Measurements from ENCODE around the gene NFX1. TPM values are rescaled to one million over a fixed set of nuclear protein-coding genes. Genes with fewer than 3 reads are reported as not detected.
A peak's percentile ranks its signal among the peaks of the same experiment; 100 is the strongest.

Gene NFX1
- total and polyA plus RNA-seq, 9 of the 15 experiments (the other 6 are each of a cell fraction or from before 2014, with no cell fraction given), result 8.8 to 38.9 (median 26.8) TPM

DNA sequence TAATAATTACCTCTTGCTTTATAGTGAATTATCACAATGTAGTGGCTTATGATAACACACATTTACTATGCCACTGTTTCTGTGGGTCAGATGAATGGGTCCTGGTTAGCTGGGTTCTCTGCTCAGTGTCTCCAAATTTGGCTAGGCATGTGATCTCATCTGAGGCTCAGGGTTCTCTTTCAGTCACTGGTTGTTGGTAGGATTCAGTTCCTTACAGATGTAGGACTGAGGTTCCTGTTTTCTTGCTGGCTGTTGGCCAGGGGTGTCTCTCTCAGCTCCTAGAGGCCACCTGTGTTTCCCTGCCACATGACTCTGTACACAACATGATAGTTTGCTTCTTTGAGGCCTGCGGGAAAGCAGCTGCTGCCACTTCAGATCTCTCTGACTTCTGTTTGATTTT lies 7.1 kb downstream of the NFX1 start (continued):
- TF ChIP-seq POU5F1 (IDR thresholded peaks at IDR 0.05; ENCODE audit: borderline replicate concordance, low read depth, low read length, partially characterized antibody) (no peak), NFIC (IDR thresholded peaks at IDR 0.05) (peak; percentile 81), GATAD2B (IDR thresholded peaks at IDR 0.05; ENCODE audit: borderline replicate concordance) (no peak), ZNF12 (CRISPR knock-in tag; IDR thresholded peaks at IDR 0.05) (no peak), KHSRP (IDR thresholded peaks at IDR 0.05) (no peak), ZNF589 (CRISPR knock-in tag; IDR thresholded peaks at IDR 0.05; ENCODE audit: low read depth) (no peak), HNRNPUL1 (IDR thresholded peaks at IDR 0.05; ENCODE audit: low read length) (no peak), ZNF324 (CRISPR knock-in tag; IDR thresholded peaks at IDR 0.05) (no peak), TEAD4 (IDR thresholded peaks at IDR 0.05; ENCODE audit: low read length) (no peak), TEAD4 (CRISPR knock-in tag; IDR thresholded peaks at IDR 0.05; ENCODE audit: borderline replicate concordance) (no peak), POLR2AphosphoS5 (IDR thresholded peaks at IDR 0.05; ENCODE audit: control insufficient read depth, insufficient read depth, low read depth, low read length) (no peak), ZNF41 (CRISPR knock-in tag; conservative IDR thresholded peaks at IDR 0.05) (no peak), SPI1 (IDR thresholded peaks at IDR 0.05; ENCODE audit: borderline replicate concordance, low read depth, low read length) (peak; percentile 80), KAT7 (CRISPR knock-in tag; IDR thresholded peaks at IDR 0.05; ENCODE audit: borderline replicate concordance) (no peak), ATF7 (IDR thresholded peaks at IDR 0.05) (0 out of 2 replicates have a peak, but pooled peaks have one; percentile 10), FOXK2 (conservative IDR thresholded peaks at IDR 0.05 in 1 of 2, IDR thresholded peaks at IDR 0.05 in 1 of 2; ENCODE audit: low read depth in 2 of 2) (peak; percentile 70 to 82; a peak in 2 of 4 replicates)
- TF ChIP-seq, protein P1, sequence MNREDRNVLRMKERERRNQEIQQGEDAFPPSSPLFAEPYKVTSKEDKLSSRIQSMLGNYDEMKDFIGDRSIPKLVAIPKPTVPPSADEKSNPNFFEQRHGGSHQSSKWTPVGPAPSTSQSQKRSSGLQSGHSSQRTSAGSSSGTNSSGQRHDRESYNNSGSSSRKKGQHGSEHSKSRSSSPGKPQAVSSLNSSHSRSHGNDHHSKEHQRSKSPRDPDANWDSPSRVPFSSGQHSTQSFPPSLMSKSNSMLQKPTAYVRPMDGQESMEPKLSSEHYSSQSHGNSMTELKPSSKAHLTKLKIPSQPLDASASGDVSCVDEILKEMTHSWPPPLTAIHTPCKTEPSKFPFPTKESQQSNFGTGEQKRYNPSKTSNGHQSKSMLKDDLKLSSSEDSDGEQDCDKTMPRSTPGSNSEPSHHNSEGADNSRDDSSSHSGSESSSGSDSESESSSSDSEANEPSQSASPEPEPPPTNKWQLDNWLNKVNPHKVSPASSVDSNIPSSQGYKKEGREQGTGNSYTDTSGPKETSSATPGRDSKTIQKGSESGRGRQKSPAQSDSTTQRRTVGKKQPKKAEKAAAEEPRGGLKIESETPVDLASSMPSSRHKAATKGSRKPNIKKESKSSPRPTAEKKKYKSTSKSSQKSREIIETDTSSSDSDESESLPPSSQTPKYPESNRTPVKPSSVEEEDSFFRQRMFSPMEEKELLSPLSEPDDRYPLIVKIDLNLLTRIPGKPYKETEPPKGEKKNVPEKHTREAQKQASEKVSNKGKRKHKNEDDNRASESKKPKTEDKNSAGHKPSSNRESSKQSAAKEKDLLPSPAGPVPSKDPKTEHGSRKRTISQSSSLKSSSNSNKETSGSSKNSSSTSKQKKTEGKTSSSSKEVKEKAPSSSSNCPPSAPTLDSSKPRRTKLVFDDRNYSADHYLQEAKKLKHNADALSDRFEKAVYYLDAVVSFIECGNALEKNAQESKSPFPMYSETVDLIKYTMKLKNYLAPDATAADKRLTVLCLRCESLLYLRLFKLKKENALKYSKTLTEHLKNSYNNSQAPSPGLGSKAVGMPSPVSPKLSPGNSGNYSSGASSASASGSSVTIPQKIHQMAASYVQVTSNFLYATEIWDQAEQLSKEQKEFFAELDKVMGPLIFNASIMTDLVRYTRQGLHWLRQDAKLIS (CRISPR knock-in tag; IDR thresholded peaks at IDR 0.05), result no peak
- TF ChIP-seq, protein P2, sequence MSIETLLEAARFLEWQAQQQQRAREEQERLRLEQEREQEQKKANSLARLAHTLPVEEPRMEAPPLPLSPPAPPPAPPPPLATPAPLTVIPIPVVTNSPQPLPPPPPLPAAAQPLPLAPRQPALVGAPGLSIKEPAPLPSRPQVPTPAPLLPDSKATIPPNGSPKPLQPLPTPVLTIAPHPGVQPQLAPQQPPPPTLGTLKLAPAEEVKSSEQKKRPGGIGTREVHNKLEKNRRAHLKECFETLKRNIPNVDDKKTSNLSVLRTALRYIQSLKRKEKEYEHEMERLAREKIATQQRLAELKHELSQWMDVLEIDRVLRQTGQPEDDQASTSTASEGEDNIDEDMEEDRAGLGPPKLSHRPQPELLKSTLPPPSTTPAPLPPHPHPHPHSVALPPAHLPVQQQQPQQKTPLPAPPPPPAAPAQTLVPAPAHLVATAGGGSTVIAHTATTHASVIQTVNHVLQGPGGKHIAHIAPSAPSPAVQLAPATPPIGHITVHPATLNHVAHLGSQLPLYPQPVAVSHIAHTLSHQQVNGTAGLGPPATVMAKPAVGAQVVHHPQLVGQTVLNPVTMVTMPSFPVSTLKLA (conservative IDR thresholded peaks at IDR 0.05), result peak in 1 of 2 experiments; percentile 46; a peak in 1 of 4 replicates
- TF ChIP-seq, protein P3, sequence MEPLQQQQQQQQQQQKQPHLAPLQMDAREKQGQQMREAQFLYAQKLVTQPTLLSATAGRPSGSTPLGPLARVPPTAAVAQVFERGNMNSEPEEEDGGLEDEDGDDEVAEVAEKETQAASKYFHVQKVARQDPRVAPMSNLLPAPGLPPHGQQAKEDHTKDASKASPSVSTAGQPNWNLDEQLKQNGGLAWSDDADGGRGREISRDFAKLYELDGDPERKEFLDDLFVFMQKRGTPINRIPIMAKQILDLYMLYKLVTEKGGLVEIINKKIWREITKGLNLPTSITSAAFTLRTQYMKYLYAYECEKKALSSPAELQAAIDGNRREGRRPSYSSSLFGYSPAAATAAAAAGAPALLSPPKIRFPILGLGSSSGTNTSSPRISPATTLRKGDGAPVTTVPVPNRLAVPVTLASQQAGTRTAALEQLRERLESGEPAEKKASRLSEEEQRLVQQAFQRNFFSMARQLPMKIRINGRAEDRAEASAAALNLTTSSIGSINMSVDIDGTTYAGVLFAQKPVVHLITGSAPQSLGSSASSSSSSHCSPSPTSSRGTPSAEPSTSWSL (CRISPR knock-in tag; IDR thresholded peaks at IDR 0.05; ENCODE audit: borderline replicate concordance), result no peak

Measured in K562 (cell line).